ENCODE data around the gene PADI2. TPM values are rescaled to one million over a fixed set of nuclear protein-coding genes. Genes with fewer than 3 reads are reported as not detected.

The PADI2 gene
- total RNA-seq, 4 donors from 2014 or later = 2.4 to 12.2 (median 6.3) TPM

- no peak for TF ChIP-seq POLR2A (IDR thresholded peaks at IDR 0.05)
- no peak for TF ChIP-seq EP300 (IDR thresholded peaks at IDR 0.05)
- no peak for TF ChIP-seq CTCF (IDR thresholded peaks at IDR 0.05)
- Histone ChIP-seq H3K9me3 (no peaks in the 10 kb centered on the region), H3K27me3 (no peaks in the 10 kb centered on the region), H3K36me3 (no peaks in the 10 kb centered on the region), H3K27ac (no peak overlapping the region), H3K4me1 (peaks cover 0 to 6% (median 0%) of the 10 kb centered on the region in 4 donors), H3K4me3 (no peak overlapping the region)
- 79 to 81% methylated on average over 10 of the region's 10 CpGs for WGBS, 2 donors
- DNase-seq (ENCODE audit: low spot score in 2 of 2) = no peak
These were observed 34.5 kb downstream of the PADI2 start for GRCh38 chr1:17084787-17085186.

GRCh38 chr1:17082761-17083160 is 36.5 kb downstream of the PADI2 start:
- H3K4me3 ChIP-seq = no peak overlapping the region
- 90 to 97% methylated on average over 3 of the region's 3 CpGs for WGBS, 2 donors
- no peaks in the 10 kb centered on the region for H3K9me3 ChIP-seq
- H3K36me3 ChIP-seq = peaks cover 0 to under 1% (median 0%) of the 10 kb centered on the region in 3 donors
- no peaks in the 10 kb centered on the region for H3K27me3 ChIP-seq
- no peak overlapping the region for H3K27ac ChIP-seq
- TF ChIP-seq CTCF (IDR thresholded peaks at IDR 0.05) (no peak), POLR2A (IDR thresholded peaks at IDR 0.05) (no peak), EP300 (IDR thresholded peaks at IDR 0.05) (no peak)
- no peak for DNase-seq (ENCODE audit: low spot score in 2 of 2)
- H3K4me1 ChIP-seq = no peaks in the 10 kb centered on the region

GRCh38 chr1:17081439-17081838 is 37.8 kb downstream of the PADI2 start:
- H3K4me3 ChIP-seq = no peak overlapping the region
- no peak overlapping the region for H3K27ac ChIP-seq
- 68 to 70% methylated on average over 2 of the region's 2 CpGs for WGBS, 2 donors
- no peaks in the 10 kb centered on the region for H3K4me1 ChIP-seq
- peaks cover 0 to 4% (median 0%) of the 10 kb centered on the region in 3 donors for H3K36me3 ChIP-seq
- no peaks in the 10 kb centered on the region for H3K27me3 ChIP-seq
- TF ChIP-seq POLR2A (IDR thresholded peaks at IDR 0.05) (no peak), CTCF (IDR thresholded peaks at IDR 0.05) (no peak), EP300 (IDR thresholded peaks at IDR 0.05) (no peak)
- H3K9me3 ChIP-seq = no peaks in the 10 kb centered on the region
- DNase-seq (ENCODE audit: low spot score in 2 of 2) = no peak

GRCh38 chr1:17080880-17081279 is 38.4 kb downstream of the PADI2 start:
- no peaks in the 10 kb centered on the region for H3K27me3 ChIP-seq
- no peak for DNase-seq (ENCODE audit: low spot score in 2 of 2)
- 73 to 82% methylated on average over 4 of the region's 4 CpGs for WGBS, 2 donors
- H3K9me3 ChIP-seq = no peaks in the 10 kb centered on the region
- no peak overlapping the region for H3K4me3 ChIP-seq
- no peaks in the 10 kb centered on the region for H3K4me1 ChIP-seq
- TF ChIP-seq EP300 (IDR thresholded peaks at IDR 0.05) (no peak), CTCF (IDR thresholded peaks at IDR 0.05) (no peak), POLR2A (IDR thresholded peaks at IDR 0.05) (no peak)
- H3K36me3 ChIP-seq = peaks cover 0 to 5% (median 0%) of the 10 kb centered on the region in 3 donors
- H3K27ac ChIP-seq = no peak overlapping the region

- Histone ChIP-seq H3K27ac (no peak overlapping the region), H3K27me3 (no peaks in the 10 kb centered on the region), H3K4me3 (no peak overlapping the region), H3K4me1 (no peaks in the 10 kb centered on the region), H3K36me3 (peaks cover 0 to 11% (median 0%) of the 10 kb centered on the region in 3 donors), H3K9me3 (no peaks in the 10 kb centered on the region)
- no peak for DNase-seq (ENCODE audit: low spot score in 2 of 2)
- WGBS, 2 donors = 82 to 89% methylated on average over 8 of the region's 8 CpGs
- TF ChIP-seq EP300 (IDR thresholded peaks at IDR 0.05) (no peak), CTCF (IDR thresholded peaks at IDR 0.05) (no peak), POLR2A (IDR thresholded peaks at IDR 0.05) (no peak)
These were observed 39.0 kb downstream of the PADI2 start for GRCh38 chr1:17080085-17080759.

Measured in tibial nerve (tissue), 4 donors.